Cardiac fibroblast (primary cell): ENCODE results near the gene COL10A1.
"Not testable (repeated sequence)": the region's sequence is repeated elsewhere in the genome, so short reads cannot be mapped to it uniquely, and the experiment has no call there.

Experiments used
- DNase-seq, 2 donors: peaks; one replicate each; pipeline versions ENCODE4 v3.0.0 to v3.0.0-alpha.2; 2010; ENCODE audit warnings: low read depth in 2 of 2
- H3K4me3 ChIP-seq, 2 donors: replicated peaks in 1 of 2; 1 replicate in 1 of 2; 2 replicates in 1 of 2; pipeline ENCODE4 v1.5.1; 2011; ENCODE audit warnings: low read depth in 2 of 2, low read length in 2 of 2, mild to moderate bottlenecking in 2 of 2, moderate library complexity in 1 of 2
- TF ChIP-seq, protein P1 (sequence below): IDR thresholded peaks from one replicate; pipeline ENCODE4 v1.5.1; 2011; ENCODE audit warnings: low read depth, mild to moderate bottlenecking, low read length, inconsistent platforms

The COL10A1 gene

DNA sequence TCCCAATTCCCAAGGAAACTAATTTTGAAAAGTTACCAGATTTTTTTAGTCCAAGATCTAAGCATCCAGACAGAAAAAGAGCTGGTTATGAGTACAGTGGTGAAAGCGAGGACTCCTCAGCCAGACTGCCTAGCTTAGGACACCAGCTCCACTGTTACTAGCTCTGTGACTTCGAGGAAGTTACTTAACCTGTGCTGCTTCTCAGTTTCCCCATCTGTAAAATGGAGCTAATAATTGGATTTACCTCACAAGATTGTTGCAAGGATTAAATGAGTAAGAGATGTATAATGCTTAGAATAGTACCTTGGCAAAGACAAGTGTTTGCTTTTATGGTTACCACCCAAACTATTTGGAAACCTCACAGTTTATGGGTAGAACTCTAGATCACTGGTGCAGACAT is 24.1 kb downstream of the COL10A1 start:
- peak overlapping the region; percentile 78 to 83 for H3K4me3 ChIP-seq
- TF ChIP-seq, protein P1, sequence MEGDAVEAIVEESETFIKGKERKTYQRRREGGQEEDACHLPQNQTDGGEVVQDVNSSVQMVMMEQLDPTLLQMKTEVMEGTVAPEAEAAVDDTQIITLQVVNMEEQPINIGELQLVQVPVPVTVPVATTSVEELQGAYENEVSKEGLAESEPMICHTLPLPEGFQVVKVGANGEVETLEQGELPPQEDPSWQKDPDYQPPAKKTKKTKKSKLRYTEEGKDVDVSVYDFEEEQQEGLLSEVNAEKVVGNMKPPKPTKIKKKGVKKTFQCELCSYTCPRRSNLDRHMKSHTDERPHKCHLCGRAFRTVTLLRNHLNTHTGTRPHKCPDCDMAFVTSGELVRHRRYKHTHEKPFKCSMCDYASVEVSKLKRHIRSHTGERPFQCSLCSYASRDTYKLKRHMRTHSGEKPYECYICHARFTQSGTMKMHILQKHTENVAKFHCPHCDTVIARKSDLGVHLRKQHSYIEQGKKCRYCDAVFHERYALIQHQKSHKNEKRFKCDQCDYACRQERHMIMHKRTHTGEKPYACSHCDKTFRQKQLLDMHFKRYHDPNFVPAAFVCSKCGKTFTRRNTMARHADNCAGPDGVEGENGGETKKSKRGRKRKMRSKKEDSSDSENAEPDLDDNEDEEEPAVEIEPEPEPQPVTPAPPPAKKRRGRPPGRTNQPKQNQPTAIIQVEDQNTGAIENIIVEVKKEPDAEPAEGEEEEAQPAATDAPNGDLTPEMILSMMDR: no peak
- DNase-seq: no peak

DNA sequence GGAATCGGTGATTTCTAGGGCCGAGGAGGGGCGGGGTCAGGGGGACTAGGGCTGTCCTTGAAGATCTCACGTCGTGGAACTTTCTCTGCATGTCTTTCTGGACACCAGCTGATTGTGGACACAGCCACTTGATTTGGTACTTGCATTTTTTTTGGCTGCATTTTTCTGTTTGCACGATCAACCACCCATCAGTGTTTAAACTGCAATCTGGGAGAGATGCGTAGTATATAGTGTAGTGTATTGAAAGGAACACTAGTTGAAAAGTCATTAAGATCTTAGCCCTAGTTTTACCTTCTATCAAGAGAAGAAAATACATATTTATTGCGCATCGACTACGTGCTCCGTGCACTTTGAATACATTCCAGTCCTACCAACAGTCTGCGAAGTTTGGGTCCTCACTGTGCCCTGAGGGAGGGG is 24.6 kb downstream of the COL10A1 start:
- TF ChIP-seq, protein P1: no peak
- peak overlapping the region; percentile 78 to 83 for H3K4me3 ChIP-seq
- no peak for DNase-seq

DNA sequence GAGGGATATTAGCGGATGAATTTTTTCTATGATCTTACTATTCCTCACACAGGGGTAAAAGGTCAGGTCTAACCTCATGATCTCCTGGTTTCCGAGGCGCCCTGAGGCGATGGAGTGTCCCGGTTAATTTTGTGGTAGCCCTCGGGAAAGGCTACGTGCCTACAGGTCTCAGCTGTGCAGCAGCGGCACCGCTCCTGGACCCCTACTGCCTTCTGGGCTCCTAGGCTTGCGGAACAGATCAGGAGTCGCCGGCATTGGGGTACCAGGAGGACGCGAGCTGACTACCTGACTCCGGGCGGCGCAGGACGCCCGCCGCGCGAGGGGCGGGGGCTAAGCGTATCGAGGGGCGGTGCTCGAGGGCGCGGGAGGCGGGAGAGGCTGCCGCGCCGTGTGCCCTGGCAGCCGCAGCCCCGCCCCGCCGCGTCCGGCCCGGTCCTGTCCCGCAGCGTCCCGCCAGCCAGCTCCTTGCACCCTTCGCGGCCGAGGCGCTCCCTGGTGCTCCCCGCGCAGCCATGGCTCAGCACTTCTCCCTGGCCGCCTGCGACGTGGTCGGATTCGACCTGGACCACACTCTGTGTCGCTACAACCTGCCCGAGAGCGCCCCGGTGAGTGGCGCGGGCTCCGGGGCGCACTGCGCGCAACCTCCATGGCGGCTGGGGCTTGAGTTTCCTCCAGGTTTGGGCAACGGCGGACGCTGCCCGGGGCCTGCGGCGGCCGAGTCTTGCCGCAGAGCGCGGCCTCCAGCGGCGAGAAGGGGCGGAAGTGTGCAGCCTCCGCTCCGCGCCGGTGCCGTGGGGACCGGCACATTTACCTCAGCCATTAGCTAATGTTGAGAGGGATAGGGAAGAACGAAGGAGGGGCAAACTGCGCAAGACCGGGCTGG is 25.3 kb downstream of the COL10A1 start, which contains the start of gene NT5DC1:
TSS of gene NT5DC1 (plus strand) at position 435 of the 883 bp plus-strand sequence. CDS start at position 513, 78 bp downstream.
- TF ChIP-seq, protein P1: peak; percentile 28
- DNase-seq: peak; percentile 73 to 80

DNA sequence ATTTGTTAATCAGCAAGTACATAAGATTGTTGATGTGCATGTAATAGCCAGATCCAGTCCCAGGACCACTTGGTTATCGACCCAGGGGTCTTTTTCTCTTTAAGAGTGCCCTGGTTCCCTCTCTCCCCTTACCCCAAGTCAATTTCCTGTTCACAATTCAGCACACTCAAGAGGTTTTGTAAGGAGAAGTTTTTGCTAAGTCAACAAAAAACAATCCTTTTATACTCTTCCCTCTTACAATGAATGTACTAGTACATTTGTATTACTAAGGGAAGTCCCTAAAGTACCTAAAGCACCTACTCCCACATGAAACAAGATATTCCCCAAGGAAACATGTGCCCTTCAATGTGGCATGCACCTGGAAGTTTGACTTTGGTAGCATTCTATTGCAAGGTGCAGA is 26.9 kb downstream of the COL10A1 start:
- H3K4me3 ChIP-seq: no peak overlapping the region
- TF ChIP-seq, protein P1: no peak
- no peak for DNase-seq

More for the DNA sequence above, 25.3 kb downstream of the COL10A1 start, which contains the start of gene NT5DC1:
- H3K4me3 ChIP-seq: peak within 1 kb of the TSS; percentile 78 to 83

DNA sequence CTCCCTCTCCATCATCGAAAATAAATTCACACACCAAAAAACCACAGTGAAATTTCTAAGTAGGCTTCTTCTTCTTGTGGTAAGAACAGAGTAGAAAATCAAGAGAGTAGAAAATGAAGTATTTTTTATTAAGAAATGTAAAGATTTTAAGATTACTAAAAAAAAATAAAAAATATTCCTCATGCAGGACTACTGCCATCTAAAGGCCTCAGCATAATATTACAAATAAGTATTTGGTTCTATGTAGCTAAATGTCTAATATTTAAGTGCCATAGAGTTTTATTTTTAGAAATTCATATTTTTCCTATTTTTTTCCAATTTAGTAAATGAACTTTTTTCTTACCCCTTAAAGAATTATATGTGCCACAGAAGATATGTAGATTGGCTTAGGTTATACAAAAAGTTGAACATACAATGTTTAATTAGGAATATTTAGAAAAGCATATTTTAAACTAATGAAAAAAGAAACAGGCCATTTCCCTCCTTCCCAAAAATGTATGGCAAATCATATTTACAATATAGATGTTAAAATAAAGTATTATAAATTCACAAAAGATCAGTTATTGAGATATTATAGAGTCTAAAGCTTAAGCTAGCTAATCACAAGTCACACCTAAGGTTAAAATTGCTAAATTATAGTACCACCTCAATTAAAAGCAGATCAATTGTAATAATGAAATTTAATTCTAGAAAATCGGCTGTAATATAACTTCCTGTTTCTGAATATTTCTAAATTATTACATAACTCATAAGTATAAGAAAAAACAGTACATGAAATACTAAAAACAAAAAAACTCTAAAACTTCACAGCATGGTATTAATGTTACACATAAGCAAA is 28.7 kb downstream of the COL10A1 start:
- DNase-seq: peak; percentile 45 to 47
- no peak overlapping the region for H3K4me3 ChIP-seq
- TF ChIP-seq, protein P1: peak; percentile 53

DNA sequence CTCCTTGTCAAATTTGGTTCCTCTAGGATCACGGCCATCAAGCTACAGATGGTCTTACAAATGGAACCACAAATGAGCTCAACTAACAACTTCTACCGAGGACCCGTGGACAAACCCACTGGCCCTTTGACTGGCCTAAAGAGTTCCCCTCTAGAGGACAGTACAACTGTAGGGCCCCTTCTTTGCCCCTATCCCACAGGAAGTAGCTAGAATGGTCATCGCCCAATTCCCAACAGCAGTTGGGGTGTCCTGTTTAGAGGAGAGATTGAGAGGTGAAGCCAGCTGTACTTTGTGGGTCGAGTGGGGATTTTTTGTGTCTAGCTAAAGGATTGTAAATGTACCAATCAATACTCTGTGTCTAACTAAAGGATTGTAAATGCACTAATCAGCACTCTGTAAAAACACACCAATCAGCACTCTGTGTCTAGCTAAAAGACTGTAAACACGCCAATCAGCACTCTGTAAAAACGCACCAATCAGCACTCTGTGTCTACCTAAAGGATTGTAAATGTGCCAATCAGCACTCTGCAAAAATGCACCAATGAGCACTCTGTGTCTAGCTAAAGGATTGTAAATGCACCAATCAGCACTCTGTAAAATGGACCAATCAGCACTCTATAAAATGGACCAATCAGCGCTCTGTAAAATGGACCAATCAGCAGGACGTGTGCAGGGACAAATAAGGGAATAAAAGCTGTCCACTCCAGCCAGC is 29.7 kb downstream of the COL10A1 start:
- not testable (repeated sequence) for H3K4me3 ChIP-seq, DNase-seq
